ENCODE measurements around the gene ARID5A. TPM values are rescaled to one million over a fixed set of nuclear protein-coding genes. Genes with fewer than 3 reads are reported as not detected.
"Not testable (repeated sequence)": the region's sequence is repeated elsewhere in the genome, so short reads cannot be mapped to it uniquely, and the experiment has no call there.

ARID5A gene
- total RNA-seq, result 53.6 and 56.7 TPM in 2 replicates

DNA sequence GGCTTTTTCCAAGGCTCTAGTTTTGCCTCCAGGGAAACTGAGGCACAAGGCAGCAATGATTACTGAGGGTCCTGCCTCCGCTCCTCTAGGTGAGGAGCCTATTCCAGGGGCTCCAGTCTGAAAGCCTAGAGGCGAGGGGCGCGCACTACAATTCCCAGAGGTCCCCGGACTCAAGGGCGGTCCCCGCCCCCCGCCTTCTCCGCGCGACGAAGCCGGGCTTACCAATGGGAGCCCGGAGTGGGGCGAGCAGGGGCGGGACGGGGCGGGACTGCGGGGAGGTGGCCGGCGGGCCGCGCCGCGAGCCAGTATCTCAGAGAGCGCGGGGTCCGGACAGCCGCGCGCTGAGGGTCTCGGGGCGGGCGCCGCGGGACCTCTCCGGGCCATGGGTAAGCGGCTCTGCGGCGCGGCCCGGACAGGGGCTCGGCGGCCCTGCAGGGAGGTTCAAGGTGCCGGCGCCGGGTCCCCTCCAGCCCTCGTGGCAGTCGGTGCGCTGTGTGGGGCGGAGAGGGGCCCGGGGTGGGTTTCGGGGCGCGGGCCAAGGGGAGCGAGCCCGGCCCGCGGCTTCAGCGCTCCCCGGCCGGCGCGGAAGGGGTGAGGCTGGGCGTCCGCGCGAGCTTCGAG, at the start of gene ARID5A:
Gene ARID5A, plus strand, starts transcription at position 308 of the 621 bp plus-strand sequence. Its CDS starts 75 bp downstream, at position 383.
- intact Hi-C loops (cut with micrococcal nuclease), result loop anchor here (1.0 to 10.0 kb wide), 12 partner anchors 8 to 1462 kb away; partner anchors contain the start of genes CIAO1, CNNM4, DUSP2 and KANSL3

- intact Hi-C loops (cut with micrococcal nuclease), result loop anchor here (5.0 to 10.0 kb wide), 5 partner anchors 33 to 494 kb away; partner anchors contain the start of genes ANKRD36C and DUSP2
Measured at GRCh38 chr2:96489261-96489660, 47.3 kb upstream of the ARID5A start.

DNA sequence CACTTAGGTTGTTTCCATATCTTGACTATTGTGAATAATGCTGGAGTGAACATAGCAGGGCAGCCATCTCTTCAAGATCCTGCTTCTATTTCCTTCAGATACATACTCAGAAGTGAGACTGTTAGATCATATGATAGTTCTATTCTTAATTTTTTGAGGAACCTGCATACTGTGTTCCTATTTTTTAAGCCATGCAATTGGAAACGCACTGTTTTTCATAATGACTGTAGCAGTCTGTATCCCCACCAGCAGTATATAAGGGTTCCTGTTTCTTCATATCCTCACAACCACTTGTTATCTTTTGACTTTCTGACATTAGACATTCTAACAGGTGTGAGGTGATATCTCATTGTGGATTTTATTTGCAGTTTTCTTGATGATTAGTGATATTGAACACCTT, 46.9 kb upstream of the ARID5A start:
- intact Hi-C loops (cut with micrococcal nuclease), result loop anchor here (5.0 to 10.0 kb wide), 5 partner anchors 33 to 495 kb away; partner anchors contain the start of genes ANKRD36C and DUSP2

DNA sequence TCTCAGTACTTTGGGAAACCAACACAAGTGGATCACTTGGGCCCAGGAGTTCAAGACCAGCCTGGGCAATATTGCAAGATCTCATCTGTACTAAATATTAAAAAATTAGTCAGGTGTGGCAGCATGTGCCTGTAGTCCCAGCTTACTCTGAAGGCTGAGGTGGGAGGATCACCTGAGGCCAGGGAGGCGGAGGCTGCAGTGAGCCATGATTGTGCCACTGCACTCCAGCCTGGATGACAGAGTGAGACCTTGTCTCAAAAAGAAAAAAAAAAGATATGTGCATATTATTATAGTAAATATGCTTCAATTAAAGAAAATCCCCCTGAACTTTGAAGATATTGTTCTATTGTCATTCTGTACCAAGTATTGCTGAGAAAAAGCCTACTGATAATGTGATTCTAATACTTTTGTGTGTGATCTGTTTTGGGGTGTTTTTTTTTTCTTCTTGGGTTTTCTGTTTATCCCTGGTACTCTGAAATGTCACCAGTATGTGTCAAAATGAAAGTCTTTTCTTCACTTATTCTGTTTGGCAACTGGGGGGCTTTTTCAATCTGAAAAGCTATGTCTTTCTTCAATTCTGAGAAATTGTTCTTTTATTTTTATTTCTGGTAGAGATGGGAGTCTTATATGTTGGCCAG, 44.6 kb upstream of the ARID5A start:
- intact Hi-C loops (cut with micrococcal nuclease), result no loop called here

GRCh38 chr2:96493072-96493471, 43.5 kb upstream of the ARID5A start:
- intact Hi-C loops (cut with micrococcal nuclease), result no loop called here

- intact Hi-C loops (cut with micrococcal nuclease), result no loop called here
Measured at GRCh38 chr2:96494188-96494587, 42.4 kb upstream of the ARID5A start.

- intact Hi-C loops (cut with micrococcal nuclease), result no loop called here
Measured at GRCh38 chr2:96495982-96496629, 40.4 kb upstream of the ARID5A start.

GRCh38 chr2:96498021-96498431, 38.5 kb upstream of the ARID5A start:
- intact Hi-C loops (cut with micrococcal nuclease), result no loop called here

DNA sequence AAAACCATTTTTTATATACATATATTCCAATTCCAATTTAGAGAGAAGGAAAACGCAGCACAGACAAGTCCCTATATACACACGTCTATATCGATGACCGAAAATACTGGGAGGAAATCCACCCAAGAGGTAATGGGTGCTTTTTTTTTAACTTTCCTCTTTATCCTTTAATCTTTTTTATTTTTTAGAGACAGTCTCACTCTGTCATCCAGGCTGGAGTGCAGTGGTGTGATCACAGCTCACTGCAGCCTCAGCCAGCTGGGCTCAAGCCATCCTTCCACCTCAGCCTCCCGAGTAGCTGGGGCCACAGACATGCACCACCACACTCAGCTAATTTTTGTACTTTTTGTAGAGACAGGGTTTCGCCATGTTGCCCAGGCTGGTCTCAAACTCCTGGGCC, 37.9 kb upstream of the ARID5A start:
- intact Hi-C loops (cut with micrococcal nuclease), result not testable (repeated sequence)

DNA sequence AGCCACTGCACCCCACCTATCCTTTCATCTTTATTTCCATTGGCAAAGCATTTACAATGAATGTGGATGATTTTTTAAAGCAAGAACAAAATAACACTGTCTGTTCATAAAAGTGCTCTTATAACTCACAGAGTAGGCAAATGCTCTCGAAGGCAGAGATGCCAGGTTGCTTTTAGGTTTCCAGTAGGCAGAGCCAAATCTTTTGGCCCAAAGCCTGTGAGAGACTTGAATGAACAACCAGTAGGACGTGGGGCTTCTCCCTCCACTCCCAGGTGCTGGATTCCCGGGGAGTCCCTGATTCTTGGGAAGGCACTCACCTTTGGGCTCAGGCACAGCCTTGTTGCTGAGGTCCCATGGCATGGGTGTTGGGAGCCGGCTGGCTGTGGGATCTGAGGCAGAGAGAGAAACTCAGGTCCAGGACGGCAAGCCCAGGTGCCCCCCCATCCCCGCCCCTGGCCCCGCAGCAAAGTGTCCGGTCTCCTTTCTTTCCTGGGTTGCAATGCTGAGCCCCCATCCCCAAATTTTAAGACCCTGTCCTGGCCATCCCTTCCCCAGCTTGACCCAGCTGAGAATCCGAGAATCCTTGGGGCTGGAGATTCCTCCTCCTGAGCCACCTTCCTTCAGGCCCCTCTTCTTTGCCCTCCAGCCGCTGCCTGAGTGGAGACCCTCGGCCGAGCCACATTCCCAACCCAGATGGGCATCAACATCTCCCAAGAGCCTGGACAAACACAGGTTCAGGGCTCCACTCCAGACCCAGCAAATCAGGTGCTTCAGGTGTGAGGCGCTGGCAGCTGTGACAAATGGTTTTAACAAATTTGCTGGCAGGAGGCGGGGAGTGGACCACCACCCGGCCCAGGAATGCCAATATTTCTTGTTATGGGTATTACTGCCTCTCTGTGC, 37.2 kb upstream of the ARID5A start:
- intact Hi-C loops (cut with micrococcal nuclease), result no loop called here

DNA sequence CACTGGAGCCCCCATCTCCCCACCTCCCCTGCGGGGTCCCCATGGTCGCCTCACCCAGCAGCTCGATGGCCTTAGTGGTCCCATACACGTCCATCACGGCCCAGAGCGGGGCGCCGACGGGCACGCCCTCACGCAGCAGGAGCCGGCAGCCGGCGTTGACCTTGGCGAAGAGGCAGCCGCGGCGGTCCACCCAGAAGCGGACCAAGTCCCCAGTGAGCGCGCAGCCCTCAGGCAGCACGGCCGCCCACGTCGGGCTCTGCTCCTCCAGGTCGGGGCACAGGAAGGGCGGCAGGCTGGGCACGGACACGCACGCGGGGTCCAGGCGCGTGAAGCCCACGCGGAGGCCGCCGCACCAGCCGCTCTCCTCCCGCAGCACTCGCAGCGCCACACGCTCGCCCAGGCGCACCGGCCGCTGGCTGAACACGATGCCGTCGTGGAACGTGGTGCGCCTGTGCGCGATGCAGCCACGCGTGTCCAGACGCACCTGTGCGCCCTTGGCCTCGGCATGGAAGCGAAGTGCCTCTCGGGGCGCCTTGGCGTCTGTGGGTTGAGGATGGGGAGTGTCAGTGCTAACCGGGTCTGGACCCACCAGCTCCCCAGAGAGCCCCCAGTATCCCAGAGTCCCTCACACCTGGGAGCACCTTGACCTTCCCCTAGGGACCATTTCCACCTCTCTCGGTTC, 36.0 kb upstream of the ARID5A start:
- intact Hi-C loops (cut with micrococcal nuclease), result no loop called here

DNA sequence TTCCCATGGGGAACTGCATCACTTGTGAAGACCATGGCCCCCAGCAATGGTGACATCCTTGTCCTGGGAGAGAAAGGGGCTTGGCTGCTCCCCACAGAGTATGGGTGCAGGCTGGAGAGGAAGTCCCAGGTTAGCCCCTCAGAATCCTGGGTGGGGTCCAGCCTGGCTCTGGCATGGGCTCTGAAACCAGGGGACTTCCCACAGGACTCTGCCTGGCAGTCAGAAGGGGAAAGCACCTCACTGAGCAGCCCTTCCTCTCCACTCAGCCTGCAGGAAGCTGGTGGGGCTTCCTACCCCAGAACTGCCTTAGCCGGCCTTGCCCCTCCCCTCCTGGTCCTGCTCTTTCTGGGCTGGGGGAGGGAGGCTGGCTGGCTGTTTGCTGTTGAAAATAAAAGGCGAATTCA, 35.1 kb upstream of the ARID5A start:
- intact Hi-C loops (cut with micrococcal nuclease), result no loop called here

GRCh38 chr2:96501886-96502810, 34.4 kb upstream of the ARID5A start:
- intact Hi-C loops (cut with micrococcal nuclease), result no loop called here

DNA sequence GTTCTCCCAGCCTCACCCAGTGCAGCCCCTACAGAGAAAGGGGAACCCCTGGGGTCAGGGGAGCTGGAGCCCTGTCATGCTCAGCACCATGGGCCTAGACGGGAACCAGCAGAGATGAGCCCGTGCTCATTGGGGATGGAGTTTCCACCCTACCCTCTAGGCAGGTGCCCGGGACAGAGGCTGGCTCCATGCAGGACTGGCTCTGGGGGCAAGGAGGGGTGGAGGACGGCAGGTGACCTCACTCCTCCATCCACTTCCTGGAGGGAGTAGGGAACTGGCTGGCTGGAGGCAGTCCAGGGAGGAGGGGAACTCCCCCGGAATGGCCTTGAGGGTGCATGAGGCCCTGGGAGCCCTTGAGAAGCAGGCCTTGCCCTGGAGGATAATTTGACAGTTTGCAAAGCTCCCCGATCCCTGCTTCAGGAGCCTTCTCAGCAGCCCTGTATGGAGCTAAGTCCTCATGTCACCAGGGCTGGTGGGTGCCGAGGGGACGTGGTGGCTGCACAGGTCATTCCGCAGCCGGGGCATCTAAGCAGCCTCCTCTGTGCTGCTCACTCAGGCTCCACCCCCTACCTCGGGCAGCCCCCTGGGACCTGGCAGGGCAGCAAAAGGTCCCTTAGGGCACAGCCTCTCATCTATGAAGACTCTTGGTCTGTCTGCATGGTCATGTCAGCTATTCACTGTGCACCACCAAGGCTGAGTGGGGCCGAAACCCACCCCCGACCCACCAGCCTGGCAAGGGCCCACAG, 33.5 kb upstream of the ARID5A start:
- intact Hi-C loops (cut with micrococcal nuclease), result no loop called here

DNA sequence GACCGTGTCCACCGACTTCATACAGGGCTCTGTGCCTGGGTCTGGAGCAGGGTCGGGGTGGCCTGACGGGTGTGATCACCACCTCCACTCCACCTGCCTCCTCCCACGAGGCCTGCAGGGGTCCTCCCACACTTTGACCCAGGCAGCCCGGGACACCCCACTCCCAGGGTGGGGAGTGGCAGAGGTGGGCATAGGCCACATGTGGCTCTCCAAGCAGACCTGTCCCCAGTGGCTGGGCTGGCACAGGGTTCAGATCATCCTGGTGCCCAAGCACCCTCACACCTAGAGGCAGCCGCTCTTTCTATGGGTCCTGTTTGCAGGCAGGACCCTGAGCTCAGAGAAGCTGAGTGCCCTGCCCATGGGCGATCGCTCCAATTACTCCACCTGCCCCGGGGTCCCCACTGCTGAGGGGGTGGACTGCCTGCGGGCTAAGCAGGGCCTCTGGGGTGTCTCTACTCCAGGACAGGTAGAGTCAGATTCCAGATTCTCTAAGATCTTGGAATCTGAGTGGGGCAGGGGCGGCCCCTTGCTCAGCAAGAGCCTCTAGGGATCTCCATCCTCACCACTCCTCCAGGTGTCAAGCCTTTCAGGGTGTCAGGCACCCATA, 32.8 kb upstream of the ARID5A start:
- intact Hi-C loops (cut with micrococcal nuclease), result no loop called here

GRCh38 chr2:96505231-96505889, 31.2 kb upstream of the ARID5A start, which contains the start of gene NEURL3:
Gene NEURL3 (minus strand): TSS chr2:96505357. CDS start chr2:96505286, 71 bp downstream.
- intact Hi-C loops (cut with micrococcal nuclease), result loop anchor here (5.0 kb wide), 1 partner anchor 198 kb away; the partner anchor contains the start of gene SNRNP200

DNA sequence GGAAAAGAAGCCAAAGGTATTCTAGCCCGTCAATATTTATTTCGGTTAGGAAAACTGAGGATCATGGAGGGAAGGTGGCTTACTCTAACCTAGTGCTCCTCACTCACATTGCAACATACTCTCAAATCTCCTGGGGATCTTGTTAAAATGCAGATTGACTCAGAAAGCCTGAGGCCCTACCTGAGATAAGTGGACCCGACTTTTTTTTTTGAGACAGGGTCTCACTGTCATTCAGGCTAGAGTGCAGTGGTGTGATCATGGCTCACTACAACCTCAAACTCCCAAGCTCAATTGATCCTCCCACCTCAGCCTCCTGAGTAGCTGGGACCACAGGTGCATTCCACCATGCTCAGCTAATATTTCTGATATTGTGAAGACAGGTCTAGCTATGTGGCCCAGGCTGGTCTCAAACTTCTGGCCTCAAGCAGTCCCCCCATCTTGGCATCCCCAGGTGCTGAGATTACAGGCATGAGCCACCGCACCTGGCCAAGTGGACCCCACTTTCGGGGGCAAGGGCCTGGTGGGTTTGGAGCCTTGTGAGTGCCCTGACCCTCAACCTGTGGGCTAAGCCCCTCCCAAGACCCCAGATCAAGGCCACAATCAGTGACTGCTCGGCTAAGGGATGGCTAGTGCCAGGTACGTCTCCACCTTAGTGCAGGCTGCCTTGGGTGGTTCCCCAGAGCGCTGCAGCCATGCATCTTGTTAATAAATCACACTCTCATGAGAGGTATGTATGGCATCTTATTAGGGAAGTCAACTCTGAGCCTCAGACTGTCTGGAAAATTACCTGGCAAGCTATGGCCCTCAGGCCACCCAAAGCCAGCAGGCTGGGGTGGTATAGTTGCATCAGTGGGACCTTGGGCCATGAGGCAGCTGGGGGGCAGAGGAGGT, 30.3 kb upstream of the ARID5A start:
- intact Hi-C loops (cut with micrococcal nuclease), result loop anchor here (5.0 kb wide), 1 partner anchor 199 kb away; the partner anchor contains the start of gene SNRNP200
